Endothelial cell (in vitro differentiated cells): ENCODE results near the gene PIGA. TPM values are rescaled to one million over a fixed set of nuclear protein-coding genes. Genes with fewer than 3 reads are reported as not detected.
A peak's percentile ranks its signal among the peaks of the same experiment; 100 is the strongest.

Source experiments
- DNase-seq: peaks from one replicate; pipeline ENCODE4 v3.0.0; 2021; ENCODE audit warnings: low spot score
- H3K27ac Mint-ChIP-seq: one replicate; pipeline ENCODE4 v1.8.0; 2021; ENCODE audit warnings: mixed read lengths, inconsistent platforms; ENCODE audit not compliant: unreplicated experiment
- H3K27me3 Mint-ChIP-seq: one replicate; pipeline ENCODE4 v1.8.0; 2021; ENCODE audit warnings: mild to moderate bottlenecking, moderate library complexity, mixed read lengths, inconsistent platforms; ENCODE audit not compliant: unreplicated experiment
- H3K36me3 Mint-ChIP-seq: one replicate; pipeline ENCODE4 v1.8.0; 2021; ENCODE audit warnings: mild to moderate bottlenecking, low read depth, mixed read lengths, inconsistent platforms; ENCODE audit not compliant: unreplicated experiment
- H3K4me1 Mint-ChIP-seq: one replicate; pipeline ENCODE4 v1.8.0; 2021; ENCODE audit warnings: mild to moderate bottlenecking, mixed read lengths, inconsistent platforms; ENCODE audit not compliant: unreplicated experiment
- H3K4me3 Mint-ChIP-seq: one replicate; pipeline ENCODE4 v1.8.0; 2021; ENCODE audit warnings: mild to moderate bottlenecking, mixed read lengths, inconsistent platforms; ENCODE audit not compliant: unreplicated experiment
- H3K9me3 Mint-ChIP-seq: one replicate; pipeline ENCODE4 v1.8.0; 2021; ENCODE audit warnings: mixed read lengths, inconsistent platforms; ENCODE audit not compliant: unreplicated experiment
- long read RNA-seq: library from polyadenylated mRNA; unstranded; transcript quantifications from one replicate; pipeline ENCODE4 v2.0.0, GENCODE V29; 2020; ENCODE audit not compliant: unreplicated experiment
- total RNA-seq: library from RNA; stranded (reverse); fragmentation: NEBNext Ultra II Directional; extraction: Animal tissue kit (Norgen Biotek cat#: 25700); gene quantifications from one replicate; pipeline ENCODE4 v1.2.1, GENCODE V29; 2021; ENCODE audit not compliant: unreplicated experiment
- TF ChIP-seq, protein P1 (sequence below): fragments of 200-600 bp; sonication (generic); IDR thresholded peaks from one replicate; pipeline ENCODE4 v1.5.0; 2021; ENCODE audit warnings: antibody characterized with exemption; ENCODE audit not compliant: unreplicated experiment

The PIGA gene
- total RNA-seq = 12.8 TPM
- long read RNA-seq, partial matches to known transcripts = 0 of 2 reads
- long read RNA-seq, other reads (novel, unspliced or antisense) = 0 of 2 reads

DNA sequence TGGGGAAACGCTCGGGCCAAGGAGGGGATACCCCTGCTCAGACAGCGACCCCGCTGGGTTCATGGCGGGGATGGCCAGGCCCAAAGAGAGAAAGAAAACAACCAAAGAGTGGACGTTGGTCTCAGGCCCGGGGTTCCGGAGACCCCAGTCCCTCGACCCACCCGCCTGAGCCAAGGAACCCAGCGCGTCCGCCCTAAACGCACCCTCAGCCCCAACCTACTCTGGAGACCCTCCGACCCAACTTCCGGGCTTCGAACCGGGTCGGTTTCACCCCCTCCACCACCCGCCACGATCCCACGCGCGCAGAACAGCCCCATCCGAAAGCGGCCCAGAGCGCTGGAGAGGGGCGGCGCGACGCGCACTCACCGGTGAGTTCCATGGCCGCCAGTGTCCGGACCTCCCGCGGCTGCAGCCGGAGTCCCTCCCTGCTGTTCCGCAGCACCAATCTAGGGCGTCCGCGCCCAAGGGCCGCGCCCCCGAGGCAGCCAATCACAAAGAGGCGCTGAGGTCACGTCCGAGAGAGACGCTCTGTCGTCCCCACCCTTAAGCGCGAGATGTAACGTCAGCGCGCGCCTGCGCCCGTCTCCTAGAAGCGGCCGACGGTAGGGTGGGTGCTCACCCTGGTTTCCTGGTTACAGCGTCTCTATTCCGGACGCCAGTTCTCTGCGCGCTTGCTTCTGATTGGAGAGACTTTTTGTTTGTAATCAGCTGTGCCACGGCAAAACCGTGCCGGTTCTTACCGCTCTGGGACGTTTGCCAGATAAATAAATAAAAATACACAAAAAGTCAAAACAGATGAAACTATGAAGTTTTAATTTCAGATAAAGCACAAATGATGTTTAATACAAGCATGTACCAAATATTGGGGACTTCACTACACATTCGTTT, at the start of gene PIGA:
Gene PIGA, minus strand, starts transcription at position 389 of the 888 bp plus-strand sequence. CDS start 3,593 bp downstream, outside the sequence.
- H3K27ac Mint-ChIP-seq = peak within 1 kb of the TSS; percentile 86
- H3K4me3 Mint-ChIP-seq = peak within 1 kb of the TSS; percentile 94
- H3K36me3 Mint-ChIP-seq = no peaks in the 10 kb centered on the region
- peak; percentile 83 for DNase-seq
- TF ChIP-seq, protein P1, sequence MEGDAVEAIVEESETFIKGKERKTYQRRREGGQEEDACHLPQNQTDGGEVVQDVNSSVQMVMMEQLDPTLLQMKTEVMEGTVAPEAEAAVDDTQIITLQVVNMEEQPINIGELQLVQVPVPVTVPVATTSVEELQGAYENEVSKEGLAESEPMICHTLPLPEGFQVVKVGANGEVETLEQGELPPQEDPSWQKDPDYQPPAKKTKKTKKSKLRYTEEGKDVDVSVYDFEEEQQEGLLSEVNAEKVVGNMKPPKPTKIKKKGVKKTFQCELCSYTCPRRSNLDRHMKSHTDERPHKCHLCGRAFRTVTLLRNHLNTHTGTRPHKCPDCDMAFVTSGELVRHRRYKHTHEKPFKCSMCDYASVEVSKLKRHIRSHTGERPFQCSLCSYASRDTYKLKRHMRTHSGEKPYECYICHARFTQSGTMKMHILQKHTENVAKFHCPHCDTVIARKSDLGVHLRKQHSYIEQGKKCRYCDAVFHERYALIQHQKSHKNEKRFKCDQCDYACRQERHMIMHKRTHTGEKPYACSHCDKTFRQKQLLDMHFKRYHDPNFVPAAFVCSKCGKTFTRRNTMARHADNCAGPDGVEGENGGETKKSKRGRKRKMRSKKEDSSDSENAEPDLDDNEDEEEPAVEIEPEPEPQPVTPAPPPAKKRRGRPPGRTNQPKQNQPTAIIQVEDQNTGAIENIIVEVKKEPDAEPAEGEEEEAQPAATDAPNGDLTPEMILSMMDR = no peak
- H3K4me1 Mint-ChIP-seq = peaks cover 5% of the 10 kb centered on the region
- peaks cover 3% of the 10 kb centered on the region for H3K27me3 Mint-ChIP-seq
- H3K9me3 Mint-ChIP-seq = no peaks in the 10 kb centered on the region

DNA sequence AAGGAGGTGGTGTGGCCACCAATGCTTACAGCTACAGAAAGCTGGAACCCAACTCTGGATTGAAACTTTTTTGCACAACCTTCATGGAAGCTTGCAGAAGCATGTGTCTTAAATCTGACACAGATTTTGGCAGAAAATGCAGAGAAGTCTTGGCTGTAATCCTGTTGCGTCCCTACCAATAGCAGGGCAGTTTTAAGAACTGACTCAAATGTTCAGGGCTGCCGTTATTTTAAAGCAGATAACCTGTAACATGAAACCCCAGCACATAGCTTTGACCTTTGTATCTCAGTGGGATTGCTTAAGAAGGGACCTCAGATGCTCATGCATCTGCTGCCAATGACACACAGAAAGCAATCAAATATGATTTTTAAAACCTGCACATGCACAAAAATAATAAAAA, 49.0 kb upstream of the PIGA start, which contains the start of gene VEGFD:
Gene VEGFD, minus strand, starts transcription at position 110 of the 400 bp plus-strand sequence. CDS start 467 bp downstream, outside the sequence.
- no peak within 1 kb of the TSS for H3K27ac Mint-ChIP-seq
- no peaks in the 10 kb centered on the region for H3K27me3 Mint-ChIP-seq
- no peak within 1 kb of the TSS for H3K4me3 Mint-ChIP-seq
- peaks cover 4% of the 10 kb centered on the region for H3K36me3 Mint-ChIP-seq
- H3K4me1 Mint-ChIP-seq = peaks cover 3% of the 10 kb centered on the region
- DNase-seq = no peak
- H3K9me3 Mint-ChIP-seq = no peaks in the 10 kb centered on the region
- TF ChIP-seq, protein P1 = no peak

DNA sequence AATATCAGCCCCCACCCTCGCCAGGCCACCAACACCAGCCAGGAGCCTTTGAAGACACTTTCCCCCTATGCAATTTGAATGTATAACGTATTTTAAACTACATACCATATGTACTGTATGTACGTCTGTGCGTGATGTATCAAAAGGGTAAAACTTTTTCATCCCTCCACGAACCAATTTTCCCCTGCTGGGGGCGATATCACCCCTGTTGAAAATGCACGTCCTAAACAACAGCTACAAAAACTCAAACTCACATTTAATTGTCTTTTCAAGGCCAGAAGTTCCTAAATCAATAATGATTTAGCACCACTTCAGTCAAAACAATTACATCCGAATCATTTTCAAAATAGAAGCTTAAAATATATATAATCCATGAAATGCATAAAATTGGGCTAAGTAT, 47.5 kb upstream of the PIGA start:
- DNase-seq = peak; percentile 4
- TF ChIP-seq, protein P1 = no peak
- H3K27me3 Mint-ChIP-seq = no peaks in the 10 kb centered on the region
- peaks cover 4% of the 10 kb centered on the region for H3K36me3 Mint-ChIP-seq
- H3K9me3 Mint-ChIP-seq = no peaks in the 10 kb centered on the region
- no peak overlapping the region for H3K27ac Mint-ChIP-seq
- no peak overlapping the region for H3K4me3 Mint-ChIP-seq
- H3K4me1 Mint-ChIP-seq = peaks cover 9% of the 10 kb centered on the region

- TF ChIP-seq, protein P1 = no peak
- DNase-seq = no peak
- no peak overlapping the region for H3K4me3 Mint-ChIP-seq
- peaks cover 13% of the 10 kb centered on the region for H3K4me1 Mint-ChIP-seq
- H3K9me3 Mint-ChIP-seq = no peaks in the 10 kb centered on the region
- no peak overlapping the region for H3K27ac Mint-ChIP-seq
- peaks cover 7% of the 10 kb centered on the region for H3K36me3 Mint-ChIP-seq
- H3K27me3 Mint-ChIP-seq = no peaks in the 10 kb centered on the region
Observed at GRCh38 chrX:15376956-15377355, 41.6 kb upstream of the PIGA start.

DNA sequence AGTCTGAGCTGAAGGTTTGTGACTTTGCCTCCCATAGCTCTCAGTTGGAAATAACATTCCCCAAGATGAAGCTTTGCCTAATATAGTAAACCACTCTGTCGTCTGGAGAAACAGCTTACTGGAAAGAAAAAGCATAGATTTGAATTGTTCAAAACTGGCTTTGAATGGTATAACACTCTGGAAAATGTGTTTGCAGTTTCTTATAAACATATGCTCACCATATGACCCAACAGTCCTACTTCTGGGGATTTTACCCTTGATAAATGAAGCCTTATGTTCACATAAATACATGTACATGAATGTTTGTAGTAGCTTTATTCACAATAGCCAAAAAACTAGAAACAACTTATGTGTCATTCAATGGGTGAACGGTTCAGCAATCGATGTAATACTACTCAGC, 38.7 kb upstream of the PIGA start:
- Mint-ChIP-seq H3K36me3 (peaks cover 7% of the 10 kb centered on the region), H3K4me1 (peaks cover 7% of the 10 kb centered on the region), H3K9me3 (no peaks in the 10 kb centered on the region), H3K27ac (no peak overlapping the region), H3K27me3 (no peaks in the 10 kb centered on the region), H3K4me3 (no peak overlapping the region)
- no peak for DNase-seq
- TF ChIP-seq, protein P1 = no peak
